ENCODE results near the gene TJP1.

- TF ChIP-seq, protein P1, sequence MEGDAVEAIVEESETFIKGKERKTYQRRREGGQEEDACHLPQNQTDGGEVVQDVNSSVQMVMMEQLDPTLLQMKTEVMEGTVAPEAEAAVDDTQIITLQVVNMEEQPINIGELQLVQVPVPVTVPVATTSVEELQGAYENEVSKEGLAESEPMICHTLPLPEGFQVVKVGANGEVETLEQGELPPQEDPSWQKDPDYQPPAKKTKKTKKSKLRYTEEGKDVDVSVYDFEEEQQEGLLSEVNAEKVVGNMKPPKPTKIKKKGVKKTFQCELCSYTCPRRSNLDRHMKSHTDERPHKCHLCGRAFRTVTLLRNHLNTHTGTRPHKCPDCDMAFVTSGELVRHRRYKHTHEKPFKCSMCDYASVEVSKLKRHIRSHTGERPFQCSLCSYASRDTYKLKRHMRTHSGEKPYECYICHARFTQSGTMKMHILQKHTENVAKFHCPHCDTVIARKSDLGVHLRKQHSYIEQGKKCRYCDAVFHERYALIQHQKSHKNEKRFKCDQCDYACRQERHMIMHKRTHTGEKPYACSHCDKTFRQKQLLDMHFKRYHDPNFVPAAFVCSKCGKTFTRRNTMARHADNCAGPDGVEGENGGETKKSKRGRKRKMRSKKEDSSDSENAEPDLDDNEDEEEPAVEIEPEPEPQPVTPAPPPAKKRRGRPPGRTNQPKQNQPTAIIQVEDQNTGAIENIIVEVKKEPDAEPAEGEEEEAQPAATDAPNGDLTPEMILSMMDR (IDR thresholded peaks at IDR 0.05) = no peak
- TF ChIP-seq POLR2A (IDR thresholded peaks at IDR 0.05) = no peak
These were observed 26.7 kb downstream of the TJP1 start for GRCh38 chr15:29795610-29796009.

Data from suprapubic skin (tissue), 3 donors.